Measurements from ENCODE around the gene ENPP7.
"Not testable (repeated sequence)": the region's sequence is repeated elsewhere in the genome, so short reads cannot be mapped to it uniquely, and the experiment has no call there.

The ENPP7 gene

GRCh38 chr17:79749958-79750357, 19.2 kb downstream of the ENPP7 start:
- H3K4me3 ChIP-seq (ENCODE audit: low read depth, low read length), result no peak overlapping the region
- CTCF ChIA-PET, result interaction anchor here (0.8 to 2.4 kb wide), 5 partner anchors 8 to 220 kb away, joined by 3 to 9 read pairs (median 3); no protein-coding TSS in a partner anchor
- peaks cover 11% of the 10 kb centered on the region for H3K4me1 ChIP-seq (ENCODE audit: control insufficient read depth, insufficient read depth, low read length)
- 0 out of 2 replicates have a peak overlapping the region, but pooled peaks have one; percentile 3 for H3K27ac ChIP-seq (ENCODE audit: extremely low read depth, low read depth, low read length)
- TF ChIP-seq ZNF341 (tag by site-specific recombination; IDR thresholded peaks at IDR 0.05; ENCODE audit: low read depth) (peak; percentile 67), ZNF121 (tag by site-specific recombination; IDR thresholded peaks at IDR 0.05) (no peak)
- H3K9me3 ChIP-seq (ENCODE audit: control insufficient read depth, insufficient read depth, low read depth, low read length), result no peaks in the 10 kb centered on the region
- POLR2A ChIA-PET, result interaction anchor here (0.7 kb wide), 1 partner anchor 77 kb away, joined by 3 read pairs; no protein-coding TSS in a partner anchor
- no peaks in the 10 kb centered on the region for H3K36me3 ChIP-seq (ENCODE audit: control insufficient read depth in 2 of 2, insufficient read depth in 1 of 2, low read length in 2 of 2)

GRCh38 chr17:79750650-79751545, 20.2 kb downstream of the ENPP7 start:
- Histone ChIP-seq H3K4me1 (ENCODE audit: control insufficient read depth, insufficient read depth, low read length) (peaks cover 11% of the 10 kb centered on the region), H3K27ac (ENCODE audit: extremely low read depth, low read depth, low read length) (no peak overlapping the region), H3K36me3 (ENCODE audit: control insufficient read depth in 2 of 2, insufficient read depth in 1 of 2, low read length in 2 of 2) (no peaks in the 10 kb centered on the region), H3K9me3 (ENCODE audit: control insufficient read depth, insufficient read depth, low read depth, low read length) (no peaks in the 10 kb centered on the region), H3K4me3 (ENCODE audit: low read depth, low read length) (no peak overlapping the region)
- CTCF ChIA-PET, result interaction anchor here (0.7 to 2.4 kb wide), 3 partner anchors 9 to 60 kb away, joined by 3 to 9 read pairs (median 4); no protein-coding TSS in a partner anchor
- TF ChIP-seq ZNF19 (tag by site-specific recombination; IDR thresholded peaks at IDR 0.05; ENCODE audit: low read depth) (no peak), ZNF580 (tag by site-specific recombination; IDR thresholded peaks at IDR 0.05) (0 out of 2 replicates have a peak, but pooled peaks have one; percentile 36), GLI4 (tag by site-specific recombination; IDR thresholded peaks at IDR 0.05) (no peak), ZNF792 (tag by site-specific recombination; IDR thresholded peaks at IDR 0.05) (no peak), ZNF341 (tag by site-specific recombination; IDR thresholded peaks at IDR 0.05; ENCODE audit: low read depth) (no peak), ZNF146 (tag by site-specific recombination; IDR thresholded peaks at IDR 0.05) (peak; percentile 99), ZNF112 (tag by site-specific recombination; IDR thresholded peaks at IDR 0.05) (no peak)
- POLR2A ChIA-PET, result interaction anchor here (0.7 to 1.3 kb wide), 3 partner anchors 9 to 78 kb away, joined by 3 read pairs; no protein-coding TSS in a partner anchor

- Histone ChIP-seq H3K9me3 (ENCODE audit: control insufficient read depth, insufficient read depth, low read depth, low read length) (no peaks in the 10 kb centered on the region), H3K36me3 (ENCODE audit: control insufficient read depth in 2 of 2, insufficient read depth in 1 of 2, low read length in 2 of 2) (no peaks in the 10 kb centered on the region), H3K27ac (ENCODE audit: extremely low read depth, low read depth, low read length) (no peak overlapping the region), H3K4me3 (ENCODE audit: low read depth, low read length) (no peak overlapping the region), H3K4me1 (ENCODE audit: control insufficient read depth, insufficient read depth, low read length) (peaks cover 11% of the 10 kb centered on the region)
- TF ChIP-seq ZBTB8A (tag by site-specific recombination; IDR thresholded peaks at IDR 0.05) (no peak), ZNF391 (tag by site-specific recombination; IDR thresholded peaks at IDR 0.05; ENCODE audit: borderline replicate concordance, low read depth) (no peak), ZNF10 (tag by site-specific recombination; IDR thresholded peaks at IDR 0.05) (no peak), ZNF791 (tag by site-specific recombination; IDR thresholded peaks at IDR 0.05) (no peak)
- CTCF ChIA-PET, result interaction anchor here (0.9 to 3.0 kb wide), 4 partner anchors 8 to 59 kb away, joined by 3 to 20 read pairs (median 4); no protein-coding TSS in a partner anchor
- POLR2A ChIA-PET, result interaction anchor here (0.7 to 1.3 kb wide), 2 partner anchors 10 to 44 kb away, joined by 3 to 4 read pairs; partner anchors contain the start of gene CBX8
Measured at GRCh38 chr17:79752175-79752574, 21.4 kb downstream of the ENPP7 start.

- H3K9me3 ChIP-seq (ENCODE audit: control insufficient read depth, insufficient read depth, low read depth, low read length), result no peaks in the 10 kb centered on the region
- POLR2A ChIA-PET, result no interaction called here
- TF ChIP-seq ZNF677 (tag by site-specific recombination; IDR thresholded peaks at IDR 0.05) (no peak), ZNF416 (tag by site-specific recombination; IDR thresholded peaks at IDR 0.05) (no peak)
- H3K4me3 ChIP-seq (ENCODE audit: low read depth, low read length), result no peak overlapping the region
- CTCF ChIA-PET, result interaction anchor here (0.6 to 3.0 kb wide), 3 partner anchors 8 to 59 kb away, joined by 3 to 20 read pairs (median 4); no protein-coding TSS in a partner anchor
- H3K27ac ChIP-seq (ENCODE audit: extremely low read depth, low read depth, low read length), result no peak overlapping the region
- H3K36me3 ChIP-seq (ENCODE audit: control insufficient read depth in 2 of 2, insufficient read depth in 1 of 2, low read length in 2 of 2), result no peaks in the 10 kb centered on the region; a peak in 1 of 3 replicates
- peaks cover 7% of the 10 kb centered on the region for H3K4me1 ChIP-seq (ENCODE audit: control insufficient read depth, insufficient read depth, low read length)
Measured at GRCh38 chr17:79754370-79754769, 23.6 kb downstream of the ENPP7 start.

- H3K4me1 ChIP-seq (ENCODE audit: control insufficient read depth, insufficient read depth, low read length); H3K27ac ChIP-seq (ENCODE audit: extremely low read depth, low read depth, low read length); H3K4me3 ChIP-seq (ENCODE audit: low read depth, low read length); POLR2A ChIA-PET; H3K9me3 ChIP-seq (ENCODE audit: control insufficient read depth, insufficient read depth, low read depth, low read length); H3K36me3 ChIP-seq (ENCODE audit: control insufficient read depth in 2 of 2, insufficient read depth in 1 of 2, low read length in 2 of 2): not testable (repeated sequence)
- CTCF ChIA-PET, result interaction anchor here (1.1 kb wide), 1 partner anchor 9 kb away, joined by 4 read pairs; no protein-coding TSS in a partner anchor
Measured at GRCh38 chr17:79754903-79755302, 24.2 kb downstream of the ENPP7 start.

Data from HEK293 (cell line).